ENCODE data around the gene SLC6A7. TPM values are rescaled to one million over a fixed set of nuclear protein-coding genes. Genes with fewer than 3 reads are reported as not detected.

Gene SLC6A7
- total RNA-seq, 2 experiments from 2014 or later = not detected

DNA sequence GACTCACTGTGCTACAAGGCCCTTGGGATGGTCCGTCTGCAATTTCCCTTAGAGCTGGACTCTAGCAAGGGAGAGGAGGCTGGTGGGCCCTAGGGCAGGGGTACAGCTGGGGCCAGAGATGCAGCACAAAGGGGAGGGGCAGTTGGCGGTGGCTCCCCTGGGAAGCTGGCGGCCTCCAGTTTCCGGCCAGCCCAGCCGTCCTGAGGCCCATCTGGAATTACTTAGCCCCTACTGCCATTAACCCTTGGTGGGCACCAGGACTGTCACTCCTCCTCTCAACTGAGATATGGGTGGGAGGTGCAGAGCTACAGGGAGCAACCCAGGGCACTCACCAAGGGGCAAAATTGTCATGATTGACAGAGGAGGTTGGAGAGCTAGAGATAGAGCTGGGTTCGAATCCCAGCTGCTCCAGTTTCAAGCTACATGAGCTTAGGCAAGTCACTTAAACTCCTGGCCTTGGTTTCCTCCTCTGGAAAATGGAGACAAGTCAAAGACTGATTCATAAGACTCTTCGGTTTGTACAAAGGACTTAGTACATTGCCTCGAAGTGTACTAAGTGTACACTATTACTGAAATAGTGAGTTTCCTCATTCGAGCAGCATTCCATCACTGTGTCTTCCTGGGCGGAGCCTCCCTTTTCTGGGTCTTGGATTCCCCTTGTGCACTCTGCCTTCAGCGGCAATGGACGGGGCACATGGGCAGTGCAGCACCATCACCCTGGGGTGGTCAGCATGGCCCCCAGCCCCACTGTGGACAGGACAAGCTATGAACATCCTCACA, 31.5 kb upstream of the SLC6A7 start:
- H3K4me1 Mint-ChIP-seq (ENCODE audit: low read depth) = peaks cover 8% of the 10 kb centered on the region
- TF ChIP-seq, protein P1, sequence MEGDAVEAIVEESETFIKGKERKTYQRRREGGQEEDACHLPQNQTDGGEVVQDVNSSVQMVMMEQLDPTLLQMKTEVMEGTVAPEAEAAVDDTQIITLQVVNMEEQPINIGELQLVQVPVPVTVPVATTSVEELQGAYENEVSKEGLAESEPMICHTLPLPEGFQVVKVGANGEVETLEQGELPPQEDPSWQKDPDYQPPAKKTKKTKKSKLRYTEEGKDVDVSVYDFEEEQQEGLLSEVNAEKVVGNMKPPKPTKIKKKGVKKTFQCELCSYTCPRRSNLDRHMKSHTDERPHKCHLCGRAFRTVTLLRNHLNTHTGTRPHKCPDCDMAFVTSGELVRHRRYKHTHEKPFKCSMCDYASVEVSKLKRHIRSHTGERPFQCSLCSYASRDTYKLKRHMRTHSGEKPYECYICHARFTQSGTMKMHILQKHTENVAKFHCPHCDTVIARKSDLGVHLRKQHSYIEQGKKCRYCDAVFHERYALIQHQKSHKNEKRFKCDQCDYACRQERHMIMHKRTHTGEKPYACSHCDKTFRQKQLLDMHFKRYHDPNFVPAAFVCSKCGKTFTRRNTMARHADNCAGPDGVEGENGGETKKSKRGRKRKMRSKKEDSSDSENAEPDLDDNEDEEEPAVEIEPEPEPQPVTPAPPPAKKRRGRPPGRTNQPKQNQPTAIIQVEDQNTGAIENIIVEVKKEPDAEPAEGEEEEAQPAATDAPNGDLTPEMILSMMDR (IDR thresholded peaks at IDR 0.05) = no peak
- no peaks in the 10 kb centered on the region for H3K36me3 Mint-ChIP-seq (ENCODE audit: low read depth)
- ChIA-PET CTCF (interaction anchor here (7.3 kb wide), 1 partner anchor 60 kb away, joined by 47 read pairs; no protein-coding TSS in a partner anchor), POLR2A (interaction anchor here (1.6 kb wide), 1 partner anchor 17 kb away, joined by 3 read pairs; no protein-coding TSS in a partner anchor)
- no peaks in the 10 kb centered on the region for H3K9me3 Mint-ChIP-seq
- no peak for ATAC-seq
- peaks cover 10% of the 10 kb centered on the region for H3K27me3 Mint-ChIP-seq
- no peak overlapping the region for H3K27ac Mint-ChIP-seq
- intact Hi-C loops (cut with micrococcal nuclease) = no loop called here
- DNase-seq = no peak
- no peak overlapping the region for H3K4me3 Mint-ChIP-seq

DNA sequence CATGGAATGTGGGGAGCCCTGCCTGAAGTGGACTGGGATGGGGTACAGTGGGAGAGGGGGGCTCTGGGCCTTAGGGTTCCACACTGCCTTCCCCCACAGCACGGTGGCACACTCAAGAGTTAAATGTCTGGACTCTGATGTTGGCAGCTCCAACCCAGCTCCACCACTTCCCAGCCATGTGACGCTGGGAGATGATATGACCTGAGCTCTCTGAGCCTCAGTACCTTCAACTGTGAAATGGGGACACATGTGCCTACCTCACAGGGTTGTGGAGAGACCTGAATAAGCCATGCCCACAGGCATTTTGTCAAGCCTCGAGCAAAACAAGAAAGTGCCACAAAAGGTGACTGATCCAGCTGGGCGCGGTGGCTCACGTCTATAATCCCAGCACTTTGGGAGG, 30.8 kb upstream of the SLC6A7 start:
- ChIA-PET CTCF (interaction anchor here (1.1 to 7.3 kb wide), 2 partner anchors 59 to 67 kb away, joined by 3 to 47 read pairs; no protein-coding TSS in a partner anchor), POLR2A (interaction anchor here (1.6 kb wide), 1 partner anchor 17 kb away, joined by 3 read pairs; no protein-coding TSS in a partner anchor)
- no peak overlapping the region for H3K4me3 Mint-ChIP-seq
- H3K9me3 Mint-ChIP-seq = no peaks in the 10 kb centered on the region
- H3K36me3 Mint-ChIP-seq (ENCODE audit: low read depth) = no peaks in the 10 kb centered on the region
- H3K4me1 Mint-ChIP-seq (ENCODE audit: low read depth) = peaks cover 8% of the 10 kb centered on the region
- intact Hi-C loops (cut with micrococcal nuclease) = no loop called here
- DNase-seq (no peak), ATAC-seq (no peak)
- H3K27ac Mint-ChIP-seq = no peak overlapping the region
- peaks cover 8% of the 10 kb centered on the region for H3K27me3 Mint-ChIP-seq
- TF ChIP-seq, protein P1 (IDR thresholded peaks at IDR 0.05) = no peak

DNA sequence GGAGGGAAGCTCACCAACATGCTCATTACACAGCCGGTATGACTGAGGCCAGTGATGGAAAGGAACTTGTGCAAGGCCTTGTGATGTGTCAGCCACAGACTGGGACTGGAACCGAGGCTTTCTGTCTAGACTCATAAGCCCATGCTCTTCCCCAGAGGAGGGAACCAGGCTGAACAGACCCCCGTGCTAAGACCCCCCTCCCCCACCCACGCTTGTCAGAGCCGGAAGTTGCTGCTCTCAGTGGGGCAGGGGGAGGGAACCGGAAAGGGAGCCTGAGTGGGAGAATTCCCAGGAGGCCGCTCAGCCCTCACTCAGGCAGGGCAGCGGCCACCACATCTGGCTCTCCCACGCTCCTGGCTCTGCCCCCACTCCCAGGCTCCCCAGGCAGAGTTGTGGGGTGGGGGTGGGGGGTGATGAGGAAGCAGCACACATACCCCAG, 30.1 kb upstream of the SLC6A7 start:
- CTCF ChIA-PET = interaction anchor here (1.1 to 7.3 kb wide), 2 partner anchors 58 to 66 kb away, joined by 3 to 47 read pairs; no protein-coding TSS in a partner anchor
- intact Hi-C loops (cut with micrococcal nuclease) = no loop called here
- Mint-ChIP-seq H3K27me3 (peaks cover 6% of the 10 kb centered on the region), H3K27ac (no peak overlapping the region), H3K4me1 (ENCODE audit: low read depth) (peaks cover 8% of the 10 kb centered on the region), H3K9me3 (no peaks in the 10 kb centered on the region), H3K4me3 (no peak overlapping the region), H3K36me3 (ENCODE audit: low read depth) (no peaks in the 10 kb centered on the region)
- POLR2A ChIA-PET = no interaction called here
- TF ChIP-seq, protein P1 (IDR thresholded peaks at IDR 0.05) = no peak
- ATAC-seq (no peak), DNase-seq (no peak)

DNA sequence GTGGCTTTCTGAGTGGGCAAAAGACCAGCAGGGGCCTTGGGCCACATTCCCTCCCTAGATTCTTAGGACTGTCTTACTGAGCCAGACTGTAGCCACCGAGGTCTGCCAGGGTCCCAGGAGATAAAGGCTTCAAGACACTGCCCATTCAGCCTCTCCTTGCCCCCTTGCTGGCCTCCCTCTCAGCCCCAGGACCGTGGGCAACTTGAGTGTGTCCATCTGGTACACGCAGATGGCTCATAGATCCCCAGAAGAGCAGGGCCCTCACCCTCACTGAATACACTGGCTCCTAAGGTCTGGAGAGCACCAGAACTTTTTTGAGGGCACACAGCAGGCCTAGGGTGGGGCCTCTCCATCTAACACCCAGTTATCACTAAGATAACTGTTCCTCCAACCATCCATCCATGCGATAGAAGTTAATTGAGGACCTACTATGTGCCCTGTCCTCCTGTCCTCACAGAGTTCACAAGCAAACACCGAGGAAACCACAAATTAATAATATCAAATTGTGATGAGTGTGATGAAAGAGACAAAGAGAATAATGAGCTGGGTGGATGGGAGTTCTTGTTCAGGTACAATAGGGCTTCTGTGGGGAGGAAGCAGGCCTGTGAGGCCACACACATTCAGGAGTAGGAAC, 29.3 kb upstream of the SLC6A7 start:
- intact Hi-C loops (cut with micrococcal nuclease) = loop anchor here (1.0 kb wide), 1 partner anchor 58 kb away; no protein-coding TSS in a partner anchor
- Mint-ChIP-seq H3K9me3 (no peaks in the 10 kb centered on the region), H3K27ac (no peak overlapping the region), H3K27me3 (peaks cover 6% of the 10 kb centered on the region), H3K4me1 (ENCODE audit: low read depth) (peaks cover 6% of the 10 kb centered on the region), H3K4me3 (no peak overlapping the region), H3K36me3 (ENCODE audit: low read depth) (no peaks in the 10 kb centered on the region)
- no peak for DNase-seq
- CTCF ChIA-PET = interaction anchor here (0.8 to 7.3 kb wide), 2 partner anchors 46 to 58 kb away, joined by 3 to 47 read pairs; no protein-coding TSS in a partner anchor
- no peak for ATAC-seq
- POLR2A ChIA-PET = no interaction called here
- TF ChIP-seq, protein P1 (IDR thresholded peaks at IDR 0.05) = no peak

Measured in activated CD8-positive, alpha-beta T cell treated with anti-CD3 and anti-CD28 coated beads for 36 hours (primary cell).